Dedifferentiated amniotic fluid mesenchymal stem cell (primary cell): ENCODE data around the gene PDZD2.
"Not testable (repeated sequence)": the region's sequence is repeated elsewhere in the genome, so short reads cannot be mapped to it uniquely, and the experiment has no call there.

Source experiments
- DNase-seq: peaks from one replicate; pipeline ENCODE4 v3.0.0-alpha.2; 2016; ENCODE audit errors: extremely low spot score

PDZD2 gene

DNA sequence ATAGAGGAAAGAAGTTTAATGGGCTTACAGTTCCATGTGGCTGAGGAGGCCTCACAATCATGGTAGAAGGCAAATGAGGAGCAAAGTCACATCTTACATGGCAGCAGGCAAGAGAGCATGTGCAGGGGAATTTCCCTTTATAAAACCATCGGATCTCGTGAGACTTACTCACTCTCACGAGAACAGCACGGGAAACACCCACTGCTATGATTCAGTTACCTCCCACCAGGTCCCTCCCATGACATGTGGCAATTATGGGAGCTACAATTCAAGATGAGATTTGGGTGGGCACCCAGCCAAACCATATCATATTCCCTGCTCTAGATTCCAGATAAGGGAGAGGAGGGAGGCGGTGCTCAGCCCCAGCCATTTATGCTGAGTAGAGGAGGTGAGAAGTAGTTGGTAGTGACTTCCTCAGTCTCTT lies 336.3 kb downstream of the PDZD2 start:
- DNase-seq: not testable (repeated sequence)

GRCh38 chr5:31976169-31976568 lies 337.2 kb downstream of the PDZD2 start:
- DNase-seq: no peak

GRCh38 chr5:31981361-31981945 lies 342.5 kb downstream of the PDZD2 start:
- no peak for DNase-seq

GRCh38 chr5:31982027-31982426 lies 343.1 kb downstream of the PDZD2 start:
- no peak for DNase-seq

- no peak for DNase-seq
Observed at GRCh38 chr5:31982621-31983020, 343.7 kb downstream of the PDZD2 start.

- DNase-seq: no peak
Observed at GRCh38 chr5:31983851-31984250, 344.9 kb downstream of the PDZD2 start.

DNA sequence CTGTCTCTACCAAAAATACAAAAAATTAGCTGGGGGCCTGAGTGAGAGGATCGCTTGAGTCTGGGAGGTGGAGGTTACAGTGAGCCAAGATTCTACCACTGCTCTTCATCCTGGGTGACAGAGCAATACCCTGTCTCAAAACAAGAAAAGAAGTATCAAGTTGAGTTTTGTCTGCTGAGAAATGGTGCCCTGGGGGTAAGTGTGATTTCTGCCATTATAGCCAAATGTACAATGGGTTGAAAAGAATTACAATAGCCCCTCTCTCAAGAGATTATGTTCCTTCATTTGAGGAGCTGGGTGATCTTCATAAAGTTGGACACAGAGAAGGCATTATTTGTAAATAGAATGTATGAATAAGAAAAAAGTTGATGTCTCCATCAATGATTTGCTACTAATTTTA lies 345.8 kb downstream of the PDZD2 start:
- DNase-seq: no peak

- no peak for DNase-seq
Observed at GRCh38 chr5:31986101-31986500, 347.2 kb downstream of the PDZD2 start.

GRCh38 chr5:31987985-31988710 lies 349.2 kb downstream of the PDZD2 start:
- peak; percentile 89 for DNase-seq

GRCh38 chr5:31990081-31990650 lies 351.2 kb downstream of the PDZD2 start:
- DNase-seq: no peak

- DNase-seq: no peak
Observed at GRCh38 chr5:31990701-31991110, 351.8 kb downstream of the PDZD2 start.

DNA sequence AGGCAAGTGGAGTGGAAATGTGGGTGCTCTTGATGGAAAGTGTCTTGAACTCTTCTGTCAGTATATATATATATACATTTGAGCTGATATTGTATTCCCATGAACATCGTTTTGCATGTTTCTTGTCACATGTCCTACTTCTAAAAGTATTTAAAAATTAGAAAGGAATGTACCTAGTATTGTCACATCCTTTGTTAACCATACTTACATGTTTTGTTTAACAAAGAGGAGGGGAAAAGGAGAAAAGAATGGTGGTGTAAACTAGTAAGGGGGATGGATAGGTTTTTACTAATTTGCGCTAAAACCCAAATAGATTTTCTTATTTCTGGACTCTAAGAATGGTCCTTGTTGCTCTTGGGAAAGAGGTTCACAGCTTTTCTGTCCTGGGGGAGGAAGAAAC lies 353.4 kb downstream of the PDZD2 start:
- no peak for DNase-seq

- peak; percentile 70 for DNase-seq
Observed at GRCh38 chr5:31993165-31993961, 354.4 kb downstream of the PDZD2 start.

DNA sequence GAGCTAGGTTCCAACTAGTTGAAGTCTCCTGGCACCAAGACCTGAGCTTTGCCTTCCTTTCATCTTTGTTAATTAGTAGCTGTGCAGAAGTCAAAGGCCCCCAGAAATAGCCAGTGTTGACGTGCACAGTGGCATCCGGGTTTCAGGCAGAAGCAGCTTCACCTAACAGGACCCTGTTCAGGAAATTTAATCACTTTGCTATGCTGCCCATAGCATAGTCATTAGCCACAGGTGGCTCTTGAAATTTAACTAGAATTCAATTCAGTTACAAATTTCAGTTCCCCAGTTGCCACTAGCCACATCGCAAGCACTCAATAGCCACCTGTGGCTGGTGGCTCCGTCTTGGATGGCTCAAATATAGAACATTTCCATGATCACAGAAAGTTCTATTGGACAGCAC lies 356.1 kb downstream of the PDZD2 start:
- DNase-seq: no peak

GRCh38 chr5:31995714-31996113 lies 356.8 kb downstream of the PDZD2 start:
- no peak for DNase-seq

GRCh38 chr5:31996909-31997308 lies 358.0 kb downstream of the PDZD2 start:
- DNase-seq: no peak

DNA sequence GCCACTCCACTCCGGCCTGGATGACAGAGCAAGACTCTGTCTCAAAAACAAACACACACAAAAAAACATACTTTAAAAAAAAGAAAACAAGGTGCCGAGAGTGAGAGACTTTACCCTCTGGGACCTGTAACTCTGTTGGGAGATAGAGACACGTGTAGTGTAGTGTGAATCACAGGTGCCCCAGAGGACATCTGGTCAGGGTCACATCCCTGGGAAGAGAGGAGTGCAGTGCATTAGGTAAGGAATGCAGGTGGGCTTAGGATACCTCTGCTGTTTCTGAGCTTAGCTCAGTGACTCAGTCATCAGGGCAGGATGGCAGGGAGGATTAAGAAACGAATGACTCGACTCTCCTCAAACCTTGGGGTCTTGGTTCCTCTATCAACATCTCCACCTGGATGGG lies 360.5 kb downstream of the PDZD2 start:
- no peak for DNase-seq

- DNase-seq: no peak
Observed at GRCh38 chr5:32000731-32001130, 361.8 kb downstream of the PDZD2 start.

GRCh38 chr5:32001284-32001683 lies 362.4 kb downstream of the PDZD2 start:
- DNase-seq: no peak

GRCh38 chr5:32001707-32002106 lies 362.8 kb downstream of the PDZD2 start:
- no peak for DNase-seq

DNA sequence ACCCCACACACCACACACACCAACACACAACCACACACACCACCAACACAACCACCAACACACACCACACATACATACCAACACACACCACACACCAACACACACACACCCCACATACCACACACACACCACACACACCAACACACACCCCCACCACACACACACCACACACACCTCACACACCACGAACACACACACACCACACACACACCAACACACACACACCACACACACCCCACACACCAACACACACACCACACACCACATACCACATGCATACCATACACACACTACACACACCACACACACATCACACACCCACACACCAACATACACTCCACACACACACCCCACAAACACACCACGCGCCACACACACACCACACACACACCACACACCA lies 363.8 kb downstream of the PDZD2 start:
- no peak for DNase-seq

DNA sequence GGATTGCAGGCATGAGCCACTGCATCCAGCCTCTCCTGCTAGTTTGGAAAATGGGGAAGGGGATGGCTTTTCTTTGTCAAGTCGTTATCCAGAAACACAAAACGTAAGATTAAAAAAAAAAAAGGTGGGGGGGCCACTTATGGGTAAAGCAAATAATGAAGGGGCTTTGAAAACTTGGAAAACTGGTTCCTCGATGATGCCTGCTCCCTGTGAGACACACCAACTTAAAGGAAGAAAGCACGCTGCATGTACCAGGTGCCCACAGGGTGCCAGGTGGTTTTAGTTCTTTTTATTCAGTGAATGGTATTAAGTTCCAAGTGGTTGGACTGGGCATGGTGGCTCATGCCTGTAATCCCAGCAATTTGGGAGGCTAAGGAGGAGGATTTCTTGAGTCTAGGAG lies 365.1 kb downstream of the PDZD2 start:
- no peak for DNase-seq

DNA sequence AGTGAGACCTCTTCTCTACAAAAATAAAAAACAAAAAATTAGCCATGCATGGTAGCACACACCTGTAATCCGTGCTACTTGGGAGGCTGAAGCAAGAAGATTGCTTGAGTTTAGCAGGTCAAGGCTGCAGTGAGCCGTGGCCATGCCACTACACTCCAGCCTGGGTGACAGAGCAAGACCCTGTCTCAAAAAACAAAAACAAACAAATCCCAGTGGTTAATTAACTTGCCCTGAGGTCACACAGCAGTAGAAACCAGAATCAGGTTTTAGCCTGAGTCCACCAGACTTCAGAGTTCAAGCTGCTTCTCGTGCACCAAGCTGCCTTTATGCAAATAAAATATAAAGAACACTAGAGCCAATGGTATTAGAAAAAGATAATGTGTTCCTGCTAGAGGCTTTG lies 365.5 kb downstream of the PDZD2 start:
- no peak for DNase-seq
